IPS-15b (cell line): ENCODE measurements around the gene TCF23.
"Not testable (repeated sequence)": the region's sequence is repeated elsewhere in the genome, so short reads cannot be mapped to it uniquely, and the experiment has no call there.

Source experiments
- H3K27me3 ChIP-seq: one replicate; pipeline ENCODE4 v1.6.1; 2013; ENCODE audit warnings: low read length; ENCODE audit not compliant: control insufficient read depth, insufficient read depth
- H3K36me3 ChIP-seq: one replicate; pipeline ENCODE4 v1.6.1; 2013; ENCODE audit warnings: low read length; ENCODE audit not compliant: control insufficient read depth, insufficient read depth
- H3K4me1 ChIP-seq: one replicate; pipeline ENCODE4 v1.6.1; 2013; ENCODE audit warnings: mild to moderate bottlenecking, low read length; ENCODE audit not compliant: control insufficient read depth, insufficient read depth
- H3K4me3 ChIP-seq: one replicate; pipeline ENCODE4 v1.5.1; 2013; ENCODE audit warnings: low read depth, low read length
- H3K9ac ChIP-seq: one replicate; pipeline ENCODE4 v1.6.1; 2013; ENCODE audit warnings: low read depth, mild to moderate bottlenecking, low read length
- H3K9me3 ChIP-seq: one replicate; pipeline ENCODE4 v1.6.1; 2013; ENCODE audit warnings: mild to moderate bottlenecking, low read length; ENCODE audit not compliant: control insufficient read depth, insufficient read depth

Gene TCF23

GRCh38 chr2:27118525-27119329, 30.1 kb upstream of the TCF23 start, which contains the start of gene CGREF1:
Gene CGREF1 (minus strand): TSS chr2:27119128. CDS start chr2:27104366, 14,762 bp downstream.
- Histone ChIP-seq H3K4me1 (no peaks in the 10 kb centered on the region), H3K9ac (no peak within 1 kb of the TSS), H3K9me3 (no peaks in the 10 kb centered on the region), H3K4me3 (peak within 1 kb of the TSS; percentile 67), H3K36me3 (no peaks in the 10 kb centered on the region), H3K27me3 (peaks cover 62% of the 10 kb centered on the region)

GRCh38 chr2:27119330-27119670, 29.5 kb upstream of the TCF23 start:
- not testable (repeated sequence) for H3K36me3 ChIP-seq, H3K4me1 ChIP-seq, H3K9me3 ChIP-seq, H3K9ac ChIP-seq
- H3K27me3 ChIP-seq = peaks cover 67% of the 10 kb centered on the region
- peak overlapping the region; percentile 48 for H3K4me3 ChIP-seq

- no peaks in the 10 kb centered on the region for H3K36me3 ChIP-seq
- no peaks in the 10 kb centered on the region for H3K4me1 ChIP-seq
- H3K9me3 ChIP-seq = no peaks in the 10 kb centered on the region
- peaks cover 71% of the 10 kb centered on the region for H3K27me3 ChIP-seq
- H3K9ac ChIP-seq = no peak overlapping the region
- no peak overlapping the region for H3K4me3 ChIP-seq
Observed at GRCh38 chr2:27121906-27122305, 26.9 kb upstream of the TCF23 start.

GRCh38 chr2:27122791-27123190, 26.0 kb upstream of the TCF23 start:
- H3K4me3 ChIP-seq = peak overlapping the region; percentile 70
- no peak overlapping the region for H3K9ac ChIP-seq
- peaks cover 64% of the 10 kb centered on the region for H3K27me3 ChIP-seq
- no peaks in the 10 kb centered on the region for H3K4me1 ChIP-seq
- H3K9me3 ChIP-seq = no peaks in the 10 kb centered on the region
- H3K36me3 ChIP-seq = no peaks in the 10 kb centered on the region

DNA sequence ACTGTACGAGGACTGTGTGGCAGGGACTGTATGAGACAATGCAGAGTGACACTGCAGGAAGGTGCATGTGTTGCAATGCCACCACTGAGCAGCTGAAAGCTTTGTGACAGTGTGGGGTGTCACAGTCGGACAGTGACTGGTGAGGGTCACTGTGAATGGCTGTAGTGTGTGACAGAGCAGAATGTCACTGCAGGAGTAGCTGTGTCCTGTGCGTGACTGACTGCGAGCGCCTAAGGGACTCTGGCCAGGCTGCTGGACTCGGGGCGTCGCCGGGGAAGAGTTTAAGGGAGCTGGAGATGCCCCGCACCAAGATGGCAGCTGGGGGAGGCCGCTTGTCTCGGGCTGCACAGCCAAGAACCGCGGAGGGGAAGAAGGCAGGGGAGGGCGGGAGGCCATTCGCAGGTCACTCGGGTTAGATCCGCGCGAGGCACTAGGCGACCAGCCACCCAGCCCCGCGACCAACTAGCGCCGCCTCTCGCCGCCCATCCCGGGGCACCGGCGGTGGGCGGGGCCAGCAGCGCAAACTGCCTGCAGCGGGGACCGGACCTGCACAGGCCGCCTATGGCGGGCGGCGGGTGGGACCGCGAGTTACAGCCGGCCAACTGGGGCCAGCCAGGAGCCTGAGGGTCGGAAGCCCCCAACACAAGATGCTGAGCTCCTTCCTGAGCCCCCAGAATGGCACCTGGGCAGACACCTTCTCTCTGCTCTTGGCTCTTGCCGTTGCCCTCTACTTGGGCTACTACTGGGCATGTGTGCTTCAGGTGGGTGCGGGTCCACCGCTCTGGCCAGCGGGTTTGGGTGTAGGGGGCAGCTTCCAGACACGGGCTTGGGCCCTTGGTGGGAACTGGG, 25.3 kb upstream of the TCF23 start, which contains the start of gene ABHD1:
Gene ABHD1 (plus strand): TSS at position 514 of the 849 bp plus-strand sequence. CDS start 134 bp downstream, at position 648.
- H3K9me3 ChIP-seq = no peaks in the 10 kb centered on the region
- H3K9ac ChIP-seq = peak within 1 kb of the TSS; percentile 54
- H3K4me3 ChIP-seq = peak within 1 kb of the TSS; percentile 70
- no peaks in the 10 kb centered on the region for H3K4me1 ChIP-seq
- H3K36me3 ChIP-seq = no peaks in the 10 kb centered on the region
- H3K27me3 ChIP-seq = peaks cover 56% of the 10 kb centered on the region

- Histone ChIP-seq H3K27me3 (peaks cover 42% of the 10 kb centered on the region), H3K4me3 (no peak overlapping the region), H3K4me1 (no peaks in the 10 kb centered on the region), H3K36me3 (peaks cover 3% of the 10 kb centered on the region), H3K9me3 (no peaks in the 10 kb centered on the region), H3K9ac (no peak overlapping the region)
Observed at GRCh38 chr2:27125104-27125503, 23.7 kb upstream of the TCF23 start.

GRCh38 chr2:27126252-27126710, 22.5 kb upstream of the TCF23 start:
- H3K9me3 ChIP-seq = no peaks in the 10 kb centered on the region
- peaks cover 13% of the 10 kb centered on the region for H3K36me3 ChIP-seq
- H3K9ac ChIP-seq = no peak overlapping the region
- H3K27me3 ChIP-seq = peaks cover 31% of the 10 kb centered on the region
- H3K4me3 ChIP-seq = no peak overlapping the region
- H3K4me1 ChIP-seq = no peaks in the 10 kb centered on the region

DNA sequence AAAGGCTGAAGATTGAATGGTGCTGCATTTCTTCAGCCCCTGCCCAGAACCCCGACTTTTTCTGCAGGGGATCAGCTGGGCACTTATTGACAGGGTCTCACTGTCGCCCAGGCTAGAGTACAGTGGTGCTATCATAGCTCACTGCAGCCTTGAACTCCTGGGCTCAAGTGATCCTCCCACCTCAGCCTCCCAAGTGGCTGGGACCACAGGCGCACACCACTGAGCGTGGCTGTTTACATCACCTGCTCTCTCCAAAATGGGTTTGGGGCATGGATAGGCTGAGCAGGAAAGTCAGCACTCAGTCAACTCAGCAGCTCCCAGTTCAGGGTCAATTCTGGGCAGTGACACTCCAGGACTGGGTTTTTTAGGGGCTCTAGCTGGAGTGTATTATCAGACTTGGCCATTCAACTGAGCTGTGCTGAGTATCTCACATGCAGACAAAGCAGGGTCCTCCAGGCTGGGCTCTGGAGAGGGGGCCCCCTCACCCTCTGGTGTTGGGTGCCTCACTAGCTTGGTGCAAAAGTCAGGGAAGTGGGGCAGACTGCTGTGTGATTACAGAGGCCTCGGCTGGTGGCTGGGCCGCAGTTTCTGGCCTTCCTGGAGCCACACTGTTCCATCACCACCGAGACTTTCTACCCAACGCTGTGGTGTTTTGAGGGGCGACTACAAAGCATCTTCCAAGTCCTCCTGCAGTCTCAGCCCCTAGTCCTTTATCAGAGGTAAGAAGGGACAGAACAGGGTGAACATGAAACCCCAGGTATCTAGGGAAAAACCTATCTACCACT, 20.7 kb upstream of the TCF23 start:
- H3K9me3 ChIP-seq = no peaks in the 10 kb centered on the region
- peaks cover 30% of the 10 kb centered on the region for H3K36me3 ChIP-seq
- no peak overlapping the region for H3K4me3 ChIP-seq
- no peak overlapping the region for H3K9ac ChIP-seq
- H3K4me1 ChIP-seq = no peaks in the 10 kb centered on the region
- H3K27me3 ChIP-seq = peaks cover 13% of the 10 kb centered on the region

DNA sequence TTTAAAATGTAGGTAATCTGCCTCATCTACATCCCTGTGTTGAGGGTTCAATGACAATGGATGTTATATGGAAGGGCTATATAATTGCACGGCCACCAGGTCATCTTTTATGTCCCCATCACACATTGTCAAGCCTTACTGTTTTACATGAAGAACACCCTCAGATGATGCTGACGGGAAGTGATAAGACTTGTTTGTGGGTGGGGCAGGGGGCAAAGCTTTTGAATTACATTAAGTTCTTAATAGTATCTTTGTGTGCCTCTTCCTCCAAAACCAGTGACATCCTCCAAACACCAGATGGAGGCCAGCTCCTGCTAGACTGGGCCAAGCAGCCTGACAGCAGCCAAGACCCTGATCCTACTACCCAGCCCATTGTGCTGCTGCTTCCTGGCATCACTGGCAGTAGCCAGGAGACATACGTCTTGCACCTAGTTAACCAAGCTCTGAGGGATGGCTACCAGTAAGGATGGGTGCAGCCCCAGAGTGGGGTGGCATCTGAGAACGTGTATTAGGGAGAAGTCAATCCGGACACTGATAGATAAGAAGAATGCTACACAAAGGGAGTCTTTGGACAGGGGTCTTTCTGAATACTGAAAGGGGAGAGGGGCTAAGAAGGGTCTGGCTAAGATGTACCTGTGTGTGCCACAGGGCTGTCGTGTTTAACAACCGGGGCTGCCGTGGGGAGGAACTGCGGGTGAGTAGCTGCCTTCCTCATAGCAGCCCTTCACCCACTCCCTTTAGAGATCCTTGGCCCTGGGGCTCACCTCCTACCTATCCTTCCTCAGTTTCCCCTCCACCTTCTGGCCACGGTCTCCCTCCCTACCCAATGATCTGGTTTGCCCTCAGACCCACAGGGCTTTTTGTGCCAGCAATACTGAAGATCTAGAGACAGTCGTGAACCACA, 19.9 kb upstream of the TCF23 start:
- Histone ChIP-seq H3K9me3 (no peaks in the 10 kb centered on the region), H3K9ac (no peak overlapping the region), H3K4me1 (peaks cover 3% of the 10 kb centered on the region), H3K36me3 (peaks cover 31% of the 10 kb centered on the region), H3K27me3 (peaks cover 8% of the 10 kb centered on the region), H3K4me3 (no peak overlapping the region)

DNA sequence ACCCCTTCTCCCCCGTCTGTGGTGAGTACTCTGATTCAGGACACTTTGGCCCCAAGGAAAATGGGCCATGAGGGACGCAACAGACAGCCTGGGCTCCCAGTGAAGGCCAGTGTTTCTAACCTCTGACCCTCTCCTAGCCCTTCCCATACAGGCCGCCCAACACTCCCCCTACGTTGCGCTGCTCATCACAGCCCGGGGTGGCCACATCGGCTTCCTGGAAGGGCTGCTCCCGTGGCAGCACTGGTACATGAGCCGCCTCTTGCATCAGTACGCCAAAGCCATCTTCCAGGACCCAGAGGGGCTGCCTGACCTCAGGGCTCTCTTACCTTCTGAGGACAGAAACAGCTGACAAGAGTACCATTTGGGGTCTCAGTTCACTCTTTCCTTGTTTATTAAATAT, 18.4 kb upstream of the TCF23 start:
- no peak overlapping the region for H3K9ac ChIP-seq

More for the DNA sequence above, 18.4 kb upstream of the TCF23 start:
- Histone ChIP-seq H3K9me3 (no peaks in the 10 kb centered on the region), H3K27me3 (no peaks in the 10 kb centered on the region), H3K4me1 (peaks cover 3% of the 10 kb centered on the region), H3K4me3 (no peak overlapping the region), H3K36me3 (peaks cover 34% of the 10 kb centered on the region)
